Neutrophil (primary cell): ENCODE data around the gene LRRC7.

Experiments
- H3K27ac ChIP-seq: fragments of 200-600 bp; sonication (generic); 2 replicates; pipeline ENCODE4 v1.5.1; 2016; ENCODE audit warnings: mild to moderate bottlenecking, moderate library complexity
- H3K27me3 ChIP-seq: fragments of 200-600 bp; sonication (generic); 2 replicates; pipeline ENCODE4 v1.6.0; 2016; ENCODE audit warnings: mild to moderate bottlenecking
- H3K36me3 ChIP-seq: fragments of 200-600 bp; sonication (generic); 2 replicates; pipeline ENCODE4 v1.5.1; 2017
- H3K4me1 ChIP-seq, 2 experiments: fragments of 200-600 bp in 1 of 2; sonication (generic) in 1 of 2; 1 replicate in 1 of 2; 2 replicates in 1 of 2; pipeline versions ENCODE4 v1.5.1 to v1.6.1; 2013 to 2016; ENCODE audit warnings: low read depth in 1 of 2, low read length in 1 of 2, mild to moderate bottlenecking in 1 of 2, moderate library complexity in 1 of 2; ENCODE audit not compliant: control insufficient read depth in 1 of 2, insufficient read depth in 1 of 2
- H3K4me3 ChIP-seq, 2 experiments: fragments of 200-600 bp in 1 of 2; sonication (generic) in 1 of 2; 1 replicate in 1 of 2; 2 replicates in 1 of 2; pipeline ENCODE4 v1.5.1; 2013 to 2016; ENCODE audit warnings: low read depth in 1 of 2, low read length in 1 of 2, mild to moderate bottlenecking in 1 of 2, moderate library complexity in 1 of 2
- H3K9me3 ChIP-seq: fragments of 200-600 bp; sonication (generic); 2 replicates; pipeline ENCODE4 v1.5.1; 2016
- CTCF ChIP-seq: fragments of 200-600 bp; sonication (generic); IDR thresholded peaks from 2 replicates; pipeline ENCODE4 v1.5.1; 2016; ENCODE audit warnings: antibody characterized with exemption

The LRRC7 gene

GRCh38 chr1:70034403-70034802 is 466.7 kb downstream of the LRRC7 start:
- Histone ChIP-seq H3K27ac (no peak overlapping the region), H3K4me3 (no peak overlapping the region), H3K4me1 (no peaks in the 10 kb centered on the region), H3K27me3 (no peaks in the 10 kb centered on the region), H3K36me3 (no peaks in the 10 kb centered on the region), H3K9me3 (no peaks in the 10 kb centered on the region)
- TF ChIP-seq CTCF, result no peak

- peaks cover 0 to 3% of the 10 kb centered on the region in 2 experiments for H3K4me1 ChIP-seq
- no peaks in the 10 kb centered on the region for H3K36me3 ChIP-seq
- no peaks in the 10 kb centered on the region for H3K27me3 ChIP-seq
- no peaks in the 10 kb centered on the region for H3K9me3 ChIP-seq
- TF ChIP-seq CTCF, result no peak
- no peak overlapping the region for H3K27ac ChIP-seq
- no peak overlapping the region for H3K4me3 ChIP-seq
Observed at GRCh38 chr1:70038025-70038424, 470.3 kb downstream of the LRRC7 start.

- TF ChIP-seq CTCF, result no peak
- no peaks in the 10 kb centered on the region for H3K36me3 ChIP-seq
- H3K27me3 ChIP-seq, result no peaks in the 10 kb centered on the region
- H3K9me3 ChIP-seq, result no peaks in the 10 kb centered on the region
- no peak overlapping the region for H3K4me3 ChIP-seq
- no peak overlapping the region for H3K27ac ChIP-seq
- peaks cover 0 to 3% of the 10 kb centered on the region in 2 experiments for H3K4me1 ChIP-seq
Observed at GRCh38 chr1:70039485-70039884, 471.8 kb downstream of the LRRC7 start.

GRCh38 chr1:70041317-70042045 is 473.8 kb downstream of the LRRC7 start:
- no peak for TF ChIP-seq CTCF
- Histone ChIP-seq H3K9me3 (no peaks in the 10 kb centered on the region), H3K27me3 (no peaks in the 10 kb centered on the region), H3K36me3 (no peaks in the 10 kb centered on the region), H3K4me1 (peaks cover 0 to 3% of the 10 kb centered on the region in 2 experiments), H3K27ac (no peak overlapping the region), H3K4me3 (no peak overlapping the region)

GRCh38 chr1:70042090-70042731 is 474.5 kb downstream of the LRRC7 start:
- Histone ChIP-seq H3K27me3 (no peaks in the 10 kb centered on the region), H3K36me3 (no peaks in the 10 kb centered on the region), H3K9me3 (no peaks in the 10 kb centered on the region), H3K4me3 (no peak overlapping the region), H3K27ac (no peak overlapping the region), H3K4me1 (peaks cover 0 to 3% of the 10 kb centered on the region in 2 experiments)
- TF ChIP-seq CTCF, result no peak
